ENCODE data around the gene ADGRV1.
A peak's percentile ranks its signal among the peaks of the same experiment; 100 is the strongest.
"Not testable (repeated sequence)": the region's sequence is repeated elsewhere in the genome, so short reads cannot be mapped to it uniquely, and the experiment has no call there.

Gene ADGRV1

GRCh38 chr5:90759119-90759518 is 200.5 kb downstream of the ADGRV1 start:
- no peak for DNase-seq

- DNase-seq, result no peak
These were observed 209.1 kb downstream of the ADGRV1 start for GRCh38 chr5:90767710-90768109.

GRCh38 chr5:90770006-90770541 is 211.5 kb downstream of the ADGRV1 start:
- DNase-seq, result not testable (repeated sequence)

GRCh38 chr5:90777959-90778358 is 219.4 kb downstream of the ADGRV1 start:
- DNase-seq, result no peak

GRCh38 chr5:90783460-90784333 is 225.1 kb downstream of the ADGRV1 start:
- DNase-seq, result peak; percentile 55

- no peak for DNase-seq
These were observed 228.2 kb downstream of the ADGRV1 start for GRCh38 chr5:90786756-90787155.

GRCh38 chr5:90792725-90793124 is 234.1 kb downstream of the ADGRV1 start:
- no peak for DNase-seq

GRCh38 chr5:90793183-90793582 is 234.6 kb downstream of the ADGRV1 start:
- no peak for DNase-seq

- not testable (repeated sequence) for DNase-seq
These were observed 238.3 kb downstream of the ADGRV1 start for GRCh38 chr5:90796919-90797318.

- DNase-seq, result not testable (repeated sequence)
These were observed 241.5 kb downstream of the ADGRV1 start for GRCh38 chr5:90800082-90800481.

GRCh38 chr5:90800515-90800914 is 241.9 kb downstream of the ADGRV1 start:
- not testable (repeated sequence) for DNase-seq

- no peak for DNase-seq
These were observed 244.1 kb downstream of the ADGRV1 start for GRCh38 chr5:90802474-90803317.

- DNase-seq, result no peak
These were observed 244.8 kb downstream of the ADGRV1 start for GRCh38 chr5:90803381-90803780.

- no peak for DNase-seq
These were observed 245.3 kb downstream of the ADGRV1 start for GRCh38 chr5:90803876-90804275.

- no peak for DNase-seq
These were observed 248.9 kb downstream of the ADGRV1 start for GRCh38 chr5:90807496-90807895.

- no peak for DNase-seq
These were observed 250.9 kb downstream of the ADGRV1 start for GRCh38 chr5:90809311-90810056.

GRCh38 chr5:90810211-90810610 is 251.6 kb downstream of the ADGRV1 start:
- DNase-seq, result no peak

- no peak for DNase-seq
These were observed 254.8 kb downstream of the ADGRV1 start for GRCh38 chr5:90813392-90813791.

GRCh38 chr5:90822062-90822461 is 263.5 kb downstream of the ADGRV1 start:
- not testable (repeated sequence) for DNase-seq

- no peak for DNase-seq
These were observed 265.8 kb downstream of the ADGRV1 start for GRCh38 chr5:90824436-90824835.

GRCh38 chr5:90830058-90830457 is 271.5 kb downstream of the ADGRV1 start:
- no peak for DNase-seq

- no peak for DNase-seq
These were observed 275.2 kb downstream of the ADGRV1 start for GRCh38 chr5:90833753-90834152.

GRCh38 chr5:90834711-90835110 is 276.1 kb downstream of the ADGRV1 start:
- DNase-seq, result no peak

Data from activated T-cell treated with anti-CD3 and anti-CD28 coated beads, Interleukin-2, amount 50 U/mL, for 1 hour (primary cell).